ENCODE results near the gene SLC39A11.

The SLC39A11 gene

DNA sequence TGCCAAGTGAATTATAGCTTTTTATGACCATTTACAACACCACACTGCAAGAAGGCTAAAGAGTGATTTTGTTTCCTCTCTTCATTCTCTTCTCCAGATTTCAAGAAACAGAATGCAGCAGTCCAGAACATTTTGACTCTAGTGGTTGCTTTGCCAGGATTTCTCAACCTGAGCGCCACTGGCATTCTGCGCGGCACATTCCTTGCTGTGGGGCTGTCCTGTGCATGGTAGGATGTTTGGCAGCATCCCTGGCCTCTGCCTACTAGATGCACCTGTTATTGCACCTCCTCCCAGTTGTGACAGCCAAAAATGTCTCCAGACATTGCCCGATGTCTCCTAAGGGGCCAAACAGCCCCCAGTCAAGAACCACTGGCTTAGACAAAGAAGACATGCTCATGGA lies 25.7 kb upstream of the SLC39A11 start:
- TF ChIP-seq CTCF (IDR thresholded peaks at IDR 0.05; ENCODE audit: insufficient read depth, low read length, missing control alignments) = no peak
- no peak overlapping the region for H3K4me3 ChIP-seq (ENCODE audit: low read depth, low read length)
- no peak for DNase-seq (ENCODE audit: low read depth, low spot score)
- CTCF ChIA-PET = interaction anchor here (1.3 kb wide), 1 partner anchor 38 kb away, joined by 3 read pairs; no protein-coding TSS in a partner anchor
- POLR2A ChIA-PET = no interaction called here

- no peak for DNase-seq (ENCODE audit: low read depth, low spot score)
- ChIA-PET CTCF (no interaction called here), POLR2A (no interaction called here)
- H3K4me3 ChIP-seq (ENCODE audit: low read depth, low read length) = no peak overlapping the region
- TF ChIP-seq CTCF (IDR thresholded peaks at IDR 0.05; ENCODE audit: insufficient read depth, low read length, missing control alignments) = no peak
Measured at GRCh38 chr17:73112246-73112645, 19.8 kb upstream of the SLC39A11 start.

DNA sequence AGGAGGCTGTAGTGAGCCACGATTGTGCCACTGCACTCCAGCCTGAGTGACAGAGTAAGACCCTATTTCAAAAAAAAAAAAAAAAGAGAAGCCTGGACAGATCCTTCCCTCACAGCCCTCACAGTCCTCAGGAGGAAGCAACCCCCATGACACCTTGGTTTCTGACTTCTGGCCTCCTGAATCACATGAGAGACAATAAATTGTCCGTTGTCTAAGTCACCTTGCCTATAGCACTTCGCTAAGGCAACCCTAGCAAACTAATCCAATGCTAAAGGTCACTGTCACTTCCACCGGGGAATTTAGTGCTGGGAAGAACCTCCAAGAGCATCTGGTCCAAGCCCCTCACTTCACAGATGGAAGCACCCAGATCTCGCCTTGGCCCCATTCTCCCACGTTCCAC lies 18.9 kb upstream of the SLC39A11 start:
- no peak for TF ChIP-seq CTCF (IDR thresholded peaks at IDR 0.05; ENCODE audit: insufficient read depth, low read length, missing control alignments)
- CTCF ChIA-PET = no interaction called here
- no peak overlapping the region for H3K4me3 ChIP-seq (ENCODE audit: low read depth, low read length)
- no peak for DNase-seq (ENCODE audit: low read depth, low spot score)
- POLR2A ChIA-PET = no interaction called here

DNA sequence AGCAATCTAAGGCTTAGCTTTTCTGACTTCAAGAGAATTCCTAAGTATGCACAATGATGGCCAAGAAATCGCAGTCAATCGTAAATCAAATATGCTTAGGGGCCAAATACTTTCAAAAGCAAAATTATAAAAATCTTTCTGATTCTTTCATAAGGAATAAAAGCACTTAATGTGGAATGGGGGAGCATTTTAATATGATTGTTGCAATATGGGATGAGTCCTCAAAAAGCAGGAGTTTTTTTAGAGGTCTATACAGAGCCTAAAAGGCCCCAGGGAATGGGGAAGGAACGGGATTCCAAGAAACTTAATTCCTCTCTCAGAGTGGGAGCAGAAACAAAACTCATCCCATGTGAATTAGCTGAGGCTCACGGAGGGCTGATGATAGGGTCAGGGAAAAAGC lies 14.7 kb upstream of the SLC39A11 start:
- no peak for TF ChIP-seq CTCF (IDR thresholded peaks at IDR 0.05; ENCODE audit: insufficient read depth, low read length, missing control alignments)
- POLR2A ChIA-PET = no interaction called here
- no peak overlapping the region for H3K4me3 ChIP-seq (ENCODE audit: low read depth, low read length)
- DNase-seq (ENCODE audit: low read depth, low spot score) = no peak
- CTCF ChIA-PET = no interaction called here

- ChIA-PET POLR2A (no interaction called here), CTCF (no interaction called here)
- TF ChIP-seq CTCF (IDR thresholded peaks at IDR 0.05; ENCODE audit: insufficient read depth, low read length, missing control alignments) = no peak
- H3K4me3 ChIP-seq (ENCODE audit: low read depth, low read length) = no peak overlapping the region
- no peak for DNase-seq (ENCODE audit: low read depth, low spot score)
Measured at GRCh38 chr17:73105431-73105830, 12.9 kb upstream of the SLC39A11 start.

DNA sequence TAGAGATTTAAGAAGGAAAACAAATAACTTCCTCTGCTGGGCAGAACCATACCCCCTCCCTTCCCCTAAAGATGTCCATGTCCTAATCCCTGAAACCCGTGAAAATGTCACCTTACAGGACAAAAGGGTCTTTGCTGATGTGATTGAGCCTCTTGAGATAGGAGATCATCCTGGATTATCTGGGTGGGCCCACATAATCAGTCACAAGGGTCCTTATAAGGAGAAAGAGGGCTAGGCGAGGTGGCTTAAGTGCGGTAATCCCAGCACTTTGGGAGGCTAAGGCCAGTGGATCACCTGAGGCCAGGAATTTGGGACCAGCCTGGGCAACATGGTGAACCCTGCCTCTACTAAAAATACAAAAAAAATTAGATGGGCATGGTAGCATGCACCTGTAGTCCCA lies 12.0 kb upstream of the SLC39A11 start:
- no peak for DNase-seq (ENCODE audit: low read depth, low spot score)
- no peak for TF ChIP-seq CTCF (IDR thresholded peaks at IDR 0.05; ENCODE audit: insufficient read depth, low read length, missing control alignments)
- CTCF ChIA-PET = no interaction called here

More for the DNA sequence above, 12.0 kb upstream of the SLC39A11 start:
- no peak overlapping the region for H3K4me3 ChIP-seq (ENCODE audit: low read depth, low read length)
- POLR2A ChIA-PET = no interaction called here

All from AG04449 (cell line).